Stimulated activated CD4-positive, alpha-beta T cell treated with anti-CD3 and anti-CD28 coated beads, Interleukin-1b, Interleukin-23, amount 100 ng/mL, for 24 hours (primary cell): ENCODE measurements around the gene CD99L2.
A peak's percentile ranks its signal among the peaks of the same experiment; 100 is the strongest.

Experiments used
- DNase-seq, 4 experiments: peaks; one replicate each; pipeline ENCODE4 v3.0.0-alpha.2; 2020; ENCODE audit warnings: low read depth in 4 of 4, low spot score in 1 of 4

The CD99L2 gene

GRCh38 chrX:150806827-150807226 lies 91.6 kb downstream of the CD99L2 start:
- DNase-seq, result no peak

- DNase-seq, result no peak
Measured at GRCh38 chrX:150805736-150806135, 92.7 kb downstream of the CD99L2 start.

GRCh38 chrX:150792949-150793527 lies 105.4 kb downstream of the CD99L2 start:
- DNase-seq, result no peak

- DNase-seq, result no peak
Measured at GRCh38 chrX:150790021-150790420, 108.4 kb downstream of the CD99L2 start.

GRCh38 chrX:150781677-150782076 lies 116.8 kb downstream of the CD99L2 start:
- DNase-seq, result no peak

- no peak for DNase-seq
Measured at GRCh38 chrX:150779385-150779784, 119.1 kb downstream of the CD99L2 start.

GRCh38 chrX:150777328-150777992 lies 121.0 kb downstream of the CD99L2 start:
- no peak for DNase-seq

GRCh38 chrX:150775569-150776350 lies 122.7 kb downstream of the CD99L2 start:
- no peak for DNase-seq

- DNase-seq, result no peak
Measured at GRCh38 chrX:150774798-150775568, 123.5 kb downstream of the CD99L2 start.

GRCh38 chrX:150773634-150774033 lies 124.8 kb downstream of the CD99L2 start:
- no peak for DNase-seq

GRCh38 chrX:150773117-150773516 lies 125.4 kb downstream of the CD99L2 start:
- DNase-seq, result no peak

- DNase-seq, result peak; percentile 56 to 78 (median 66)
Measured at GRCh38 chrX:150772150-150772970, 126.1 kb downstream of the CD99L2 start.

GRCh38 chrX:150771116-150771515 lies 127.4 kb downstream of the CD99L2 start:
- no peak for DNase-seq

GRCh38 chrX:150770623-150771022 lies 127.8 kb downstream of the CD99L2 start:
- no peak for DNase-seq

GRCh38 chrX:150769408-150769807 lies 129.1 kb downstream of the CD99L2 start:
- DNase-seq, result no peak

GRCh38 chrX:150768580-150769190 lies 129.8 kb downstream of the CD99L2 start:
- DNase-seq, result no peak

- no peak for DNase-seq
Measured at GRCh38 chrX:150768132-150768485, 130.4 kb downstream of the CD99L2 start.

- no peak for DNase-seq
Measured at GRCh38 chrX:150767475-150768131, 130.9 kb downstream of the CD99L2 start.

- no peak for DNase-seq
Measured at GRCh38 chrX:150767045-150767395, 131.4 kb downstream of the CD99L2 start.
